Type B pancreatic cell (in vitro differentiated cells): ENCODE results near the gene DDAH2. TPM values are rescaled to one million over a fixed set of nuclear protein-coding genes. Genes with fewer than 3 reads are reported as not detected.

Experiments
- DNase-seq: peaks from one replicate; pipeline ENCODE4 v3.0.0; 2021; ENCODE audit warnings: mixed read lengths; ENCODE audit not compliant: unreplicated experiment; ENCODE audit errors: extremely low spot score
- H3K27ac Mint-ChIP-seq: 2 replicates; pipeline ENCODE4 v1.8.0; 2021; ENCODE audit warnings: mild to moderate bottlenecking, mixed read lengths
- H3K27me3 Mint-ChIP-seq: 2 replicates; pipeline ENCODE4 v1.8.0; 2021; ENCODE audit warnings: mixed read lengths
- H3K36me3 Mint-ChIP-seq: 2 replicates; pipeline ENCODE4 v1.8.0; 2021; ENCODE audit warnings: mixed read lengths
- H3K4me1 Mint-ChIP-seq: one replicate; pipeline ENCODE4 v1.8.0; 2021; ENCODE audit warnings: mixed read lengths; ENCODE audit not compliant: unreplicated experiment
- H3K4me3 Mint-ChIP-seq: 2 replicates; pipeline ENCODE4 v1.8.0; 2021; ENCODE audit warnings: mild to moderate bottlenecking, mixed read lengths
- H3K9me3 Mint-ChIP-seq: 2 replicates; pipeline ENCODE4 v1.8.0; 2021; ENCODE audit warnings: mixed read lengths
- total RNA-seq: library from RNA; stranded (reverse); gene quantifications from 2 replicates; pipeline ENCODE4 v1.2.1, GENCODE V29; 2021; ENCODE audit warnings: low replicate concordance
- TF ChIP-seq, protein P1 (sequence below): fragments of 200-600 bp; sonication (generic); conservative IDR thresholded peaks from 2 replicates; pipeline ENCODE4 v1.5.0; 2021; ENCODE audit warnings: antibody characterized with exemption, mild to moderate bottlenecking

Gene DDAH2
- total RNA-seq, 1 donor from 2014 or later, result 138 TPM

DNA sequence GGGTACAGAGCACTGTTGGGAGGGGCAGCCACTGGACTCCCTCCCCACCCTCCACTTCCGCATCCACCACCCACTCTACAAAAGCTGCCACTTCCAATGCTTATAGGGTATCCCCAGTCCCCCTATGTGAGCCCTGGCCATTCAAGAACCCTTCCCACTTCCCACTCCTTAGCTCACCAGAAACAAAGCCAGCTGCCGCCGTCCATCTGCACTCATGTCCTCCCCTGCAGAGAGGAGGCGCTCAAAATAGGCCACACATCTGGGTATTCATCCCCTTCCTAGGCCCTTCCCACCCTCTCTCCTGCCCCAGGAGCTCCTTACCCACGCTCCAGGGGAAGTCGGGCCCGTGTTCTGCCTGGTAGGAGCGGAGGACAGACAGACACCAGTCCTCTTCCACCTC lies 41.8 kb downstream of the DDAH2 start:
- peaks cover 7% of the 10 kb centered on the region for H3K4me1 Mint-ChIP-seq
- H3K27me3 Mint-ChIP-seq, result no peaks in the 10 kb centered on the region
- TF ChIP-seq, protein P1, sequence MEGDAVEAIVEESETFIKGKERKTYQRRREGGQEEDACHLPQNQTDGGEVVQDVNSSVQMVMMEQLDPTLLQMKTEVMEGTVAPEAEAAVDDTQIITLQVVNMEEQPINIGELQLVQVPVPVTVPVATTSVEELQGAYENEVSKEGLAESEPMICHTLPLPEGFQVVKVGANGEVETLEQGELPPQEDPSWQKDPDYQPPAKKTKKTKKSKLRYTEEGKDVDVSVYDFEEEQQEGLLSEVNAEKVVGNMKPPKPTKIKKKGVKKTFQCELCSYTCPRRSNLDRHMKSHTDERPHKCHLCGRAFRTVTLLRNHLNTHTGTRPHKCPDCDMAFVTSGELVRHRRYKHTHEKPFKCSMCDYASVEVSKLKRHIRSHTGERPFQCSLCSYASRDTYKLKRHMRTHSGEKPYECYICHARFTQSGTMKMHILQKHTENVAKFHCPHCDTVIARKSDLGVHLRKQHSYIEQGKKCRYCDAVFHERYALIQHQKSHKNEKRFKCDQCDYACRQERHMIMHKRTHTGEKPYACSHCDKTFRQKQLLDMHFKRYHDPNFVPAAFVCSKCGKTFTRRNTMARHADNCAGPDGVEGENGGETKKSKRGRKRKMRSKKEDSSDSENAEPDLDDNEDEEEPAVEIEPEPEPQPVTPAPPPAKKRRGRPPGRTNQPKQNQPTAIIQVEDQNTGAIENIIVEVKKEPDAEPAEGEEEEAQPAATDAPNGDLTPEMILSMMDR, result no peak
- no peak overlapping the region for H3K27ac Mint-ChIP-seq
- H3K36me3 Mint-ChIP-seq, result peaks cover 13% of the 10 kb centered on the region
- H3K9me3 Mint-ChIP-seq, result no peaks in the 10 kb centered on the region
- no peak for DNase-seq
- H3K4me3 Mint-ChIP-seq, result no peak overlapping the region

DNA sequence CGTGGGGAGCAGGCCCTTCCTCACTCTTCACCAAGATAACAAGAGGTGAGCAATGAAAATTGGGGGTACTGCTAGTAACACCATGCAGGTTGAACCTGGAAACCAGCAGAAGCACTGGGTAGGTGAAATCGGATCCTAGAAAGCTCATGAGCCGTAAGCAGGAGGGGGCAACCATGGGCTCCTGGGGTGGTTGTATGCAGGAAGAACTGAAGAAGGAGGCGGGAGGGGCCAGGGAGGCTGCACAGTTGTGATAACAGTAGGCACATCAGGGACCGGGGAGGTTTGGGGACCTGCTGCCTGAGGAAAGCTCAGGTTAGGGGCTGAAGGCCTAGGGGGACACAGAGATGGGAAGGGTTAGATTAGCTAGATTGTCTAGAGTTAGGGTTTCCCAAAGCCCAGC lies 42.6 kb downstream of the DDAH2 start:
- Mint-ChIP-seq H3K4me1 (peaks cover 10% of the 10 kb centered on the region), H3K27me3 (no peaks in the 10 kb centered on the region), H3K36me3 (peaks cover 13% of the 10 kb centered on the region), H3K9me3 (no peaks in the 10 kb centered on the region), H3K4me3 (no peak overlapping the region), H3K27ac (peak overlapping the region; percentile 10)
- TF ChIP-seq, protein P1, result no peak
- no peak for DNase-seq

DNA sequence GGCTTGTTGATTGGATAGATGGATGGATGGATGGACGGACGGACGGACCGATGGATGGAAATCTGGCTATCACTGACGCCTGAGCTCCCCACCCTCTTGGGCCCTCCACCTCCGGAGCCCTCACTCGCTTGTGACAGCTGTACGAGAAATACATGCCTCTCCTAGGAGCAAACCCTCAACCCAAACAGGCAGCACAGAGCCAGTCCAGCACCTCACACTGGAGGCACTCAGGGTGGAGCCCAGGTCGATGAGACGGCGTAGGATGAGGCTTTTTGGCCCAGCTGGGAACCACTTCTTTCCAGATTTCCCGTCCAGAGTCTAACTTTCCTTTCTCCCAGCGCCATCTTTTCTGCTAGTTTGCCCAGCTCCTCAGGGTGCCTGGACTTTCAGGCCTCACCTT lies 45.5 kb downstream of the DDAH2 start:
- H3K27me3 Mint-ChIP-seq, result no peaks in the 10 kb centered on the region
- no peaks in the 10 kb centered on the region for H3K9me3 Mint-ChIP-seq
- H3K36me3 Mint-ChIP-seq, result peaks cover 5% of the 10 kb centered on the region
- H3K4me1 Mint-ChIP-seq, result peaks cover 20% of the 10 kb centered on the region
- no peak for DNase-seq
- TF ChIP-seq, protein P1, result no peak
- peak overlapping the region; percentile 87 for H3K4me3 Mint-ChIP-seq
- peak overlapping the region; percentile 95 for H3K27ac Mint-ChIP-seq

DNA sequence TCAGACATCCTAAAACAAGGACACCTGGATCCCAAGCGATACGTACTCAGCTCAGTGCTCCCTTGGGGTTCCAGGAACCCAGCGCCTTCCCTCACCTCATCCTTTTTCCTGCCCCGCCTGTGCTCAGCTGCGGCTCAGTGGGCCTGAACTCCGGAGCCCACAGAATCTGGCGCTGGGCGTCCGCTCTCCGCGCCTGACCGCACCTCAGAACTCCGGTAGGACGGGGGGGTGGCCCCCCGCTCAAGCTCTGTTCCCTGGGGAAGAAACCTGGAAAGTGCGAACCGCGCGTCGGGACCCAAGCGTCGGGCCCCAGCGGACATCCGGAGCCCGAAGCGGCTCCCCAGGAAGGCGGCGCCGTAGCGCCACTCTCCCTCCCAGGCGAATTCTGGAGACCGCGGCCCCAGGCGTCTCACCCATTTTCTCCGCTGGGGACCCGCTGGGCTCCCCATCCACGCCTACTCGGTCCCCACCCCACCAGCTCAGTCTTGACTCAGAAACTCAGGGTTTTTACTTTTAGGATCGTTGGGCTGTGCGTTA lies 47.9 kb downstream of the DDAH2 start:
- peaks cover 20% of the 10 kb centered on the region for H3K4me1 Mint-ChIP-seq
- H3K27ac Mint-ChIP-seq, result peak overlapping the region; percentile 77
- no peaks in the 10 kb centered on the region for H3K9me3 Mint-ChIP-seq
- H3K36me3 Mint-ChIP-seq, result peaks cover 2% of the 10 kb centered on the region
- TF ChIP-seq, protein P1, result peak; percentile 18
- DNase-seq, result no peak
- H3K4me3 Mint-ChIP-seq, result peak overlapping the region; percentile 87
- H3K27me3 Mint-ChIP-seq, result no peaks in the 10 kb centered on the region

DNA sequence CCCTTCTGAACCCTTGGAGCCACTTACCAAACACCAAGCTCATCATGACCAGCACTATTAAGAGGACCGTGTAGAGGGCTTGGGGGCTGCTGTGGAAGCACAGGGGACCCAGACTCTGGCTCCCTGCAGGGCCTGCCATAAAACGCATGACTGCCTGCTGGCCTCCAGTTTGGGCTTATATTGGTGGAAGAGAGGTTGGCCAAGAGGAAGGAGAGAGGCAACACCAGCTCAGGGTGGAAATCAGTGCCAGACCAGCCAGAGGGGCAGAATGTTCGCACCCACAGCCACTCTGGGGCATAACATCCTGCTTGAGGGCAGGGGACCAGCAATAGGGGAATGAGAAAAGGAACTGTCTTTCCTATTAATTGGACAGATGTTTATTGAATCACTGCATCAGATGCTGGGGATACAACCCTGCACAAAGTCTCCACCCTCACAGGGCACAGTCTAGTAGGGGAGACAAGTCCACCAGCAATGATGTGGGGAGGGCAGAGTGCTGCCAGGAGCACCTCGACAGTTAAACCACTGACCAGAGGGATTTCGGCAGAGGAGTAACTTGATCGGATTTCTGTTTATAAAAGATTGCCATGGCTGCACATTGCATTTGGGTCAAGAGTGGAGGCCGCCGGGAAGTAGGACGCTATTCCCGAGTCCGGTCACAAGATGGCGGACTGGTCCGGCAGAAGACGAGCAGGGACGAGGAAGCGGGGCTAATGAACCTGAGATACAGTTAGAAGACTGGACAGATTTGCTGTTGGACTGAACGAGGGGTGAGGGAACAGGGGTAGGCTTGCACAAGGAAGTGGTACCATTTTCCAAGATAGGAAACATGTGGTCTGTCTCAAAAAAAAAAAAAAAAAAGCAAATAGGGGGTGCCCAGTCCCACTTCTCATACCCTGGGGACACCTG lies 48.6 kb downstream of the DDAH2 start, which contains the start of gene LY6G5C:
TSS of gene LY6G5C (minus strand) at position 842 of the 909 bp plus-strand sequence. CDS start at position 148, 694 bp downstream.
- H3K4me3 Mint-ChIP-seq, result peak within 1 kb of the TSS; percentile 87
- H3K27me3 Mint-ChIP-seq, result no peaks in the 10 kb centered on the region
- H3K9me3 Mint-ChIP-seq, result no peaks in the 10 kb centered on the region
- H3K4me1 Mint-ChIP-seq, result peaks cover 20% of the 10 kb centered on the region
- no peaks in the 10 kb centered on the region for H3K36me3 Mint-ChIP-seq
- H3K27ac Mint-ChIP-seq, result peak within 1 kb of the TSS; percentile 77
- TF ChIP-seq, protein P1, result peak; percentile 82
- peak; percentile 85 for DNase-seq
